ENCODE data around the gene DTNBP1.
"Not testable (repeated sequence)": the region's sequence is repeated elsewhere in the genome, so short reads cannot be mapped to it uniquely, and the experiment has no call there.

DTNBP1 gene

DNA sequence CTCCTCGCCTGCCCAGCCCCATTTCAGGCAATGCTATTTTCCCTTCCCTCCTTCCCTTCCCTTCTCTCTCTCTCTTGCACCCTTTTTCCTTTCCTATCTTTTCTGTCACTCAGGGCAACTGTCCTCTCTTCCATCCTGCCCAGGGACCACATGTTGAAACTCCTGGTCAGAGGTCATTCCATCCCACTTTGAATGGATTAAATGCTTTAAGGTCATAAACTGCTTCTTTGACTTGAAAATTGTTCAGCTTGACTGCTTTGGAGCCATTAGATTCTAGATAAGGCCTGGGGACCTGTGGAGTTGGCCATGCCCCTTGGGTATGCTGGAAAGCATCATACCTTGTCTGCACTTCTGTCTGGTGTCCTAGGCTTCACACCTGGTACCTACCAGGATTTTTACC lies 106.1 kb downstream of the DTNBP1 start:
- no peak for DNase-seq (ENCODE audit: low spot score)

DNA sequence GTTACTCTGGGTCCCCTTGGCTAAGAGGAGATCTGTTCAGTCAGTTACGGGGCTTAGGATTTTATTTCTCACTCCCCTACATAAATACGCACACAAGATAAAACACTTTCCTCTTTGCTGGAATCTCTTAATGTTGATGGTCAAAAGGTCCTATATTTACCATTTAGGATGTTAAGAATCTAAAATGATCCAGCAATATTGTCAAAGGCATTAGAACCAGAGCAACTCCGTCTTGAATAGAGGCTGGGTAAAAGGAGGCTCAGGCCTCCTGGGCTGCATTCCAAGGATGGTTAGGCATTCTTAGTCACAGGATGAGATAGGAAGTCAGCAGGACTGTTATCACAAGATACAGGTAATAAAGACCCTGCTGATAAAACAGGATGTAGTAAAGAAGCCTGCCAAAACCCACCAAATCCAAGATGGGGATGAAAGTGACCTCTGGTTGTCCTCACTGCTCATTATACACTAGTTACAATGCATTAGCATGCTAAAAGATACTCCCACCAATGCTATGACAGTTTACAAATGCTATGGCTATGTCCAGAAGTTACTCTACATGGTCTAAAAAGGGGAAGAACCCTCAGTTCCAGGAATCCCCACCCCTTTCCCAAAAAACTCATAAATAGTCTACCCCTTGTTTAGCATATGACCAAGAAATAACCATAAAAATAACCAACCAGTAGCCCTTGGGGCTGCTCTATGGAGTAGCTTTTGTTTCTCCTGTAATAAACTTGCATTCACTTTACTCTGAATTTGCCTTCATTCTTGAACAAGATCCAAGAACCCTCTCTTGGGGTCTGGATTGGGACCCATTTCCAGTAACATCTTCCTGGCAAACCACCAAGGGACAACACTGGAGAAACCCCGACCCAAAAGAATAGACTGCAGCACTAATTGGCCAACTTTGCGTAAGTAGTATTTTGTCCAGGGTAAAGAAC lies 107.5 kb downstream of the DTNBP1 start:
- DNase-seq (ENCODE audit: low spot score), result no peak

DNA sequence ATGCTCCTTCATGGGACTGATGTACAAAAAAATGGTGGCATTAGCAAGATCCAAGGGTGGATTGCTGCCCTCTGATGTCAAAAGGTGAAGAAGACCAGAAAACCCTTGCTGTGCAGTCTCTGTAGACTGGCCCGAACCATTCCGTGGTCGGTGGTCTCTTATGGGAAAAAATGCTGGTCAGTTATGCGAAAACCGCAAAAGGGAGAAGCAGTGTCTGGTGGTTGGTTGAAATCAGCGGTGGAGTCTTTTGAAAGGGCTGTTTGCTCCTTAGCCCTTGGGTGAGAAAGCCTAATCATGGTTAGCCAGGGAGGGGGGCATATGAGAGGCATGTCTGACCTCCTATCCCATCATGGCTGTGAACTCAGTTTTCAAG lies 108.1 kb downstream of the DTNBP1 start:
- no peak for DNase-seq (ENCODE audit: low spot score)

DNA sequence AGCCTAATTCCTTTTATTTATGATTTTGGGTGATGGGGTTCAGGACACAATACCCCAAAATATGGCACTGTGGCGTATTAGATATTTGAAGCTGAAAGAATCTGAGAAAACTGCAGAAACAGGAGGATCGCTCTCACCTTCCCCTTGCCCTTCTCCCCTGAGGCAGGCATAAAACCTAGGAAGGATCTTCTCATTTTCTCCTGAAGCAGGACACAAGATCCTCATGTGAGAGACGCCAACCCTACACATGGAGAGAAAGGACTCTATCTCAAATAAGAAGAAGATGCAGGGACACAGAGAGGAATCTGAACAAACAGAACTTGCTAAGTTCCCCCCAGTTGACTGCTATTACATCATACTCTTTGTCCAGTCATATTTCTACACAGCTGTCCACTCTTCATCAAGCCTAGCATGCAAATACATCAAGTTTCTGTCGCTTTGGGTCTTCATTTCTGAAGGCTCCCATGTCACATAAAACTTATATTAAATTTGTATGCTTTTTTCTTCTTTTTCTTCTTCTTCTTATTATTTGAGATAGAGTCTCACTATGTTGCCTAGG lies 109.0 kb downstream of the DTNBP1 start:
- no peak for DNase-seq (ENCODE audit: low spot score)

DNA sequence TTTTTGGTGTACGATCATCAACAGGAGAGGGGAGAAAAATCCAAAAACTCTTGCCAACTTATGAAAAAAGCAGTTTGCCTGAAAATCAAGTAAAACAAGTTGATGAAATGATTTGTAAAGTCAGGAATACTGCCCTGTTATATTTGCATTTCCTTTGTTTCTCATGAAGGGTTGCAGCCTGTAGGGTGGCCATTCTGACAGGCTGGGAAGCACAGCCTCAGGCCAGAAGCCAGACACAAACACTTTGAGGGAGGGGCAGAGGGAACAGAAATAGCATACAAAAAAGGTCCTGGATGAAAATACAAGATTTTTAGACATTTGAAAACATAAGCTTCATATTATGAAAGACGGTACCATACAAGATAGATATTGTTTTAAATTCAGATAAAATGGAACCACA lies 109.8 kb downstream of the DTNBP1 start:
- DNase-seq (ENCODE audit: low spot score), result no peak

DNA sequence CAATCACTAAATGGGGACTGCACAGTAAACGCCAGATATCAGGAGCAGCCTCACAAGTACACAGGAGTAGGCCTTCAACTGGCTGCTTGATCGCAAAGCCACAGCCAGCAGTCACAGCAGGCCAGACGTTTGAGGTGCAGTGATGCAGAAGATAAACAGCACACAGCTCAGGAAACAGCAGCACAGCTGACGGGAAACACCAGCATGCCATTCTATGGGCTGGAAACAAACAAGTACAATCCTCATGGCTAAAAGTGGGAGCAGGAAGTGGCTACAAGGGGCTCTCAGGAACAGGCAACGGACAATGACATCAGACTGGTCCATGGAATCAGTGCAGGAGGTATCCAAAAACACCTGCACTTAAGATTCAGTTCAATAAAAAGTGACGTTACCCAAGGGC lies 111.0 kb downstream of the DTNBP1 start:
- no peak for DNase-seq (ENCODE audit: low spot score)

DNA sequence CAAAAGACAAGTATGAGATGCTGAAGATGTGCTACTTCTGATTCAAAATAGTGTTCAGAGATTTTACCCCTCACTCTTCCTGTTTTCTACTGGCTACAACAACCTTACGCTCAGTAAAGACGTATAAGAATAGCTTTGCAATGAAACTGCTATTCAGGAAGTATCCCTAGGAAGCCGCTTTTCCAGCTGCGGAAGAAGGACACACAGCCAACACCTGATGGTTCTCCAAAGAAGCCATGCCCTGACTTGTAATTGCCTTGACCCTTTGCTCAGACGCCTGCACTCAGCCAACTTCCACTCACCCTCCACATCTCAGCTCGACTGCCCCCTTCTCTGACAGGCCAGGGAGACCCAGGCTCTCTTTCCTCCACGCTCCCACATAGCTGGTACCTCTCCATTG lies 111.6 kb downstream of the DTNBP1 start:
- no peak for DNase-seq (ENCODE audit: low spot score)

DNA sequence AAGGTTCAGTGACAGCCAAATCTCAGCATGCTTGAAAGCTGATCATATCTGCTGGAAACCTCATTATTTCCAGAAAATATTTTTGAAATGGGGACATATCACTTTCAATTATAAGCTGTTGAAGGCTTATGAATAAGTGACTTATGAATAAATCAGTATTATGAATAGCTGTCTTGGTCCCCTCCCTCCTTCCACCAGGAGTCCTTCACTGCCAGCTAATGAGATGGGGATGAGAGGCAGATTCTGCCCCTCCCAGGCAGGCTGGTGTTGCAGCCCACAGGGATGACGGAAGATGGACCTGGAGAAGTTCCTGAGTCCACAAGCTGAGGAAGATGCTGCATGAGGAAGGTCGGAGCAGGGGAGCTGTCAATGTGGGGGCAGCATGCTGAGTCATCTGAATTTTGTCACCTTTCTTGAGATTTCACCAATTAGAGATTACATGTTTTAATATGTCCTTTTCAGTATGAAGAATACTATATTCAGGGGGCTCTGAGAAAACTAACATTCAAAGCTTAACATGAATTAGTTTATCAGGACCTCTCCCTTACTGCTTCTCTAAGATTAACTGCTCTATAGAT lies 112.2 kb downstream of the DTNBP1 start:
- DNase-seq (ENCODE audit: low spot score), result no peak

DNA sequence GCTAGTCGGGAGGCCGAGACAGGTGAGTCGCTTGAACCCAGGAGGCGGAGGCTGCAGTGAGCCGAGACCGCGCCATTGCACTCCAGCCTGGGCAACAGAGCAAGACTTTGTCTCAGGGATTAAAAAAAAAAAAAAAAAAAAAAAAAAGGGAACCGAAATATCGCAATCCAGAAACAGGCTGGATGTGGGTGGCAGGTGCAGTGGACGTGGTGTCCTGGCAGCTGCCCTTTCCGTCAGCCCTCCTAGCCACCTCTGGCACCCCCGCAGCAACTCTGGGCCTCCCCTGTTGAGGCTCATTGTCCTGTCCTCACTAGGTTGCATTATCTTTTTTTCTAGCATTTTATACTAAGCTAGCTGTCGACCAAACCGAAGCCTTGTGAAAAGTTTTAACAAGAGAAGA lies 113.5 kb downstream of the DTNBP1 start:
- DNase-seq (ENCODE audit: low spot score), result no peak

DNA sequence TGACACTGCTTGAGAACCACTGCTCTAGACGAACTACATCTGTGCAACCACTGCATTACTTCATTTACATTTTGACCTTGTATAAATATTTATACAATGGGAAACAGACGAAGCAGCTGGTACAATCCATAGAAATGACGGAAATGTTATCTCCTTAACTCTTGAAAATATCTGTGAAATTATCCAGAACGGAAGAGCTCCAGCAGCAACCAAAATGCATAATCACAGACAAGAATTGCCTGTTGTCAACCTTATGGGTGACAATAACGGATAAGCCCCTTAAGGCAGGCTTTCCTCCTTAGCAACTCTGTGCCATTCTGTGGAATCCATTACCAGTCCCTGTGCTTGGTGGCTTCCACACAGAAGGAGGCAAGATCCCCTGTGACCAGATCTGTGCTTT lies 115.4 kb downstream of the DTNBP1 start:
- no peak for DNase-seq (ENCODE audit: low spot score)

DNA sequence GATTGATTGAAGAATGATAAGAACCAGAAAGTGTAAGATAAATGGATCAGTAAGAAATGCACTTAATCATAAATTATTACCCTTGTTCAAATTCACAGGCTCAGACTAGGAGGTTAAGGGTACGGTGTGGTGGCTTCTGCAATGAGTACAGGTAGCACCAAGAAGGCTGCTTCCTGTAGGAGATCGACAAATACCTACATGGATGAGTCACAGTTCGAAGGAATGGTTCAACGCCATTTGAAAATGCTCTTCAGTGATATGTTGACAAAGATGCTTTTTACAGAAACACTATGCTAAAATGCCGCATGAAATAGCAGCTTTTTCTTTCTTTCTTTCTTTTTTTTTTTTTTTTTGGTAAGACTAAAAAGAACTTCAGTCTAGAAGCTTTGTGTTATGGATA lies 116.2 kb downstream of the DTNBP1 start:
- no peak for DNase-seq (ENCODE audit: low spot score)

DNA sequence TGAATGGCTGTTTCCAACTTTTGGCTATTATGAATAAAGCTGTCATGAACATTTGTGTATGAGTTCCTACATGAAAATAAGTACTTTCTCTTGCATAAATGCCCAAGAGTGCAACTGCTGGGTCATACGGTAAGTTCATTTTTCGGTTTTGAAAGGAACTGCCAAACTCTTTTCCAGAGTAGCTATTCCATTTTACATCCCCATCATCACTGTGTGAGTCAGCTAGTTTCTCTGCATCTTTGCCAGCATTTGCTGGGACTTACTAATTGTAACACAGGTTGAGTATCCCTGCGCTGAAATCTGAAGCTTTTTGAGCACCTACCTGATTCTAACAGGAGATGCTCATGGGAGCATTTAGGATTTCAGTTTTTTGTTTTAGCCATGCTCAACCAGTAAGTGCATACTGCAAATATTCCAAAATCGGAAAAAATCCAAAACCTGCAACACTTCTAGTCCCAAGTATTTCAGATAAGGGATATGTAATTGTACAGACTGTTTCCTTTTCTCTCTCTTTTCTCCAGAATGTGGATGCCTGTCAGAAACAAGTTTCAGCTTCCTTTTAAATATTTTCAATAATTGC lies 118.4 kb downstream of the DTNBP1 start:
- no peak for DNase-seq (ENCODE audit: low spot score)

DNA sequence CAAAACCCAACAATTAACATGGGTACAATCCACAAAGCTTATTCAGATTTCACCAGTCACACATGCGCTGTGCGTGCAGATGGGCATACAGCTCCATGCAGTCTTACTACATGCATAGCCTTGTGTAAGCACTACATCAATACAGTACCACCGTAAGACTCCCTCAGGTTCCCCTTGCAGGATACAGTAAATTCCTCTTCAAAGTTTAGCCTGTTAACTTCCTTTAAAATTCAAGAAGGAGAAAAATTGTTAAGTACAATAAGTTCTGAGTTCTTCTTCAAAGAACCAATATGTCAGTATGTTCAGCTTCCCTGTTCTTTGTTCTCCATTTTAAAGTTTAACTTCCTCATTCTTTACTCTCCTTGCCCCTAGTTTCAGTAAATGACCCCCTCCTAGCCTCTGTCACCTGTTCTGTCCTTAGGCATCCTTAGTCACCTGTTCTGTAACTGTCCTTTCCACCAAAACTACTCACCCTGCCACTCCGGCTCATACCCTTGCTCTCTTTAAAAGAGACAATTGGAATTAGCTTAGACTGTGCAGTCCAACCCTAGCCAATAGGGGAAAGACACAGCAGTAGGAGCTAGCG lies 119.4 kb downstream of the DTNBP1 start:
- DNase-seq (ENCODE audit: low spot score), result not testable (repeated sequence)

DNA sequence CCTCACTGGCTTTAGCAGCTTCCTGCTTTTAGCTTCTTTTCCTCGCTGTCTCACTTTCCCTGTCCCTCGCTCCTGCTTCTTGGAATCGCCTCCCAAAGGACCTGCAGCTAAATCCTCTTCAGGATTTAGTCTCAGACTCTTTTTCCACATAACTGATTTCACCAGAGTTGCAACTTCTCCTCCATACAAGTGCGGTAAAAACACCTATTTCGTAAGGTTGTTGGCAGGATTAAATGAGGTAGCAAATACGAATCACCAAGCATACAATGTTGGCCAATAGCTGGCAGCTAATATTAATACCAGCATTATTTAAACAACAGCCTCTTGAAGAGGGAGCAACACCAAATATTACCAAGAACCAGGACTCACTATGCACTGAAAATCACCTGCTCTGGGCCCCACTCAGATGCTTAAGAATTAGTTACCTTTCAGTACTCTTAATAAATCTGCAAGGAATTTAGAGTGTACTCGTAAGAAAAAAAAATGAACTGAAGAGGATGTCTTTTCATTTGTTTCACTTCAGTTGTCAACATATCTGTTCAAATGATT lies 123.0 kb downstream of the DTNBP1 start:
- DNase-seq (ENCODE audit: low spot score), result no peak

DNA sequence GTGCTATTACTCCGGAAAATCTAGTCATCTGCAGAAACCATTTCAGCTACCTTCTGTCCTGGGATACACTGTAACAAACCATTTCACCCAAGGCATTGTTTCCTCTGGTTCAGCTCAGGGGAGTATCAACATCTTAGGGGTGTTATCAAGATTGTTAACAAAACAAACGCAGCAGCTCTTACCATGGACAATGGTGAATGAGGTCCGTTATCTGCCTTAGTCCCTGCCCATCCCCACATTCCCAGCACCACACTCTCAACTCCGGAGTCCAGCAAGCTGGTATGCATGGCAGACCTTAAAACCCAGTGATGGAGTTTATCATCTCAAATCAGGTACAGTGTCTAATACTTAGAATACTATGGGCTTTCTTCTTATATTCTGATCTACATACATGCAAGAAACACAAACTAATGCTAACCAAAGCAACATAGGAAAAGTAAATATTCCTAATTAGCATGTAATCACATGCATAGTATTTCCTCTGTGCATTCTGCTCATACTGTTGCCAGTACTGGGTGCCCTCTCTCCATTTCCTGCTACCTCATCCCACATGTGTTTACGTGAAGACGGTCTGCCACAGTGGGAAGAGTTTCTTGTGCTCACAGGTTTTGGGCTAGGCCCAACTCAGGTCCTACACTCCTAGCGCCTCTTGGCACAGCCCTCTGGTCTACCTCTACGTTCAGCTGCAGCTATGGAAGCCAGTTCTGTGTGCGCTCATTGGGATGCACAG lies 123.9 kb downstream of the DTNBP1 start:
- no peak for DNase-seq (ENCODE audit: low spot score)

DNA sequence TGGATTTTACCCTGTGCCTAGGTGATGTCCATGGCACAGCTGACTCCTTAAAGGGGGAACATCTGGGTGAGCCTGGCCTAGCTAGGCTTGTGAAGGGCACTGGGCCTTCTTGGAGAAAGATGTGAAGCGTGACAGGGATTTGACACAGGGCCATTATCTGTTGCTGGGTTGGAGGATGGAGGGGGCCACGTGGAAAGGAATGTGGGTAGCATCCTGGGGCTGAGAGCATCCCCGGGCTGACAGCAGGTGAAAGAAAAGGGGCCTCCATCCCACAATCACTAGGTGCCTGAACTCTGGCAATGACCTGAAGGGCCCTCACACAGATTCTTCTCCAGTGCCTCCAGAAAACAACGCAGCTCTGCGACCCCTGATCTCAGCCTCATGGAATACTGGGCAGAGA lies 124.7 kb downstream of the DTNBP1 start:
- no peak for DNase-seq (ENCODE audit: low spot score)

DNA sequence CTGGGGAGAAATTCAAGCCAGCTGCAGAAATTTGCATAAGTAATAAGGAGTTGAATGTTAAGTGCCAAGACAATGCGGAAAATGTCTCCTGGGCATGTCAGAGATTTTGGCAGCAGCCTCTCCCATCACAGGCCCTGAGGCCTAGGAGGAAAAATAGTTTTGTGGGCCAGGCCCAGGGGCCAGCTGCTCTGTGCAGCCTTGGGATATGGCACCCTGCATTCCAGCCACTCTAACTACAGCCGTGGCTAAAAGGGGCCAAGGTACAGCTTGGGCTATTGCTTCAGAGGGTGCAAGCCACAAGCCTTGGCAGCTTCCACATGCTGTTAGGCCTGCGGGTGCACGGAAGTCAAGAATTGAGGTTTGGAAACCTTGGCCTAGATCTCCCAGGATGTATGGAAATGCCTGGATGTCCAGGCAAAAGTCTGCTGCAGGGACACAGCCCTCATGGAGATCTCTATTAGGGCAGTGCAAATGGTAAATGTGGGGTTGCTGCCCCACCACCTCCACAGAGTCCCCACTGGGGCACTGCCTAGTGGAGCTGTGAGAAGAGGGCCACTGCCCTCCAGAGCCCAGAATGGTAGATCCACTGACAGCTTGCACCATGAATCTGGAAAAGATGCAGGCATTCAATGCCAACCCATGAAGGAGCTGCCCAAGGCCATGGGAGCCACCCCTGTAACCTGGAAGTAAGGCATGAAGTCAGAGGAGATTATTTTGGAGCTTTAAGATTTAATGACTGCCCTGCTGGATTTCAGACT lies 126.5 kb downstream of the DTNBP1 start:
- DNase-seq (ENCODE audit: low spot score), result no peak

DNA sequence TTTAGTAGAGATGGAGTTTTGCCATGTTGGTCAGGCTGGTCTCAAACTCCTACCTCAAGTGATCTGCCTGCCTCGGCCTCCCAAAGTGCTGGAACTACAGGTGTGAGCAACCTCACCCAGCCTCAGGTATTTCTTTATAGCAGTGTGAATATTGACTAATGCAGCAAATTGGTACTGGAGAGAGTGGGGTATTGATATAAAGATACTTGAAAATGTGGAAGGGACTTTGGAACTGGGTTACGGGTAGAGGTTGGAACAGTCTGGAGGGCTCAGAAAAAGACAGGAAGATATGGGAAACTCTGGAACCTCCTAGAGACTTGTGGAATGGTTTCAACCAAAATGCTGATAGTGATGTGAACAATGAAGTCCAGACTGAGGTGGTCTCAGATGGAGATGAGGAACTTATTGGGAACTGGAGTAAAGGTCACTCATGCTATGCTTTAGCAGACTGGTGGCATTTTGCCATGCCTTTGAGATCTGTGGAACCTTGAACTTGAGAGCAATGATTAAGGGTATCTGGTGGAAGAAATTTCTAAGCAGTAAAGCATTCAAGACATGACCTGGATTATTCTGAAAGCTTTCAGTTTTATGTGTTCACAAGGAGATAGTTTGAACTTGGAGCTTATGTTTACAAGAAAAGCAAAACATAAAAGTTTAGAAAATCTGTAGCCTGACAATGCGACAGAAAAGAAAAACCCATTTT lies 127.2 kb downstream of the DTNBP1 start:
- DNase-seq (ENCODE audit: low spot score), result no peak

DNA sequence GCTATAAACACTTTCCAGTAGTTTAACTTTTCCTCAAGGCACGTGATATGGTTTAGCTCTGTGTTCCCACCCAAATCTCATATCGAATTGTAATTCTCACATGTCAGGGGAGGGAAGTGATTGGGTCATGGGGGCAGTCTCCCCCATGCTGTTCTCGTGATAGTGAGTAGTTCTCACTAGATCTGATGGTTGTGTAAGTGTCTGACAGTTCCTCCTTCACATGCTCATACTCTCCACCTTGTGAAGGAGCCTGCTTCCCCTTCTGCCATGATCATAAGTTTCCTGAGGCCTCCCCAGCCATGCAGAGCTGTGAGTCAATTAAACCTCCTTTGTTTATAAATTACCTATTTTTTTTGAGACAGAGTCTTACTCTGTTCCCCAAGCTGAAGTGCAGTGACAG lies 127.9 kb downstream of the DTNBP1 start:
- no peak for DNase-seq (ENCODE audit: low spot score)

DNA sequence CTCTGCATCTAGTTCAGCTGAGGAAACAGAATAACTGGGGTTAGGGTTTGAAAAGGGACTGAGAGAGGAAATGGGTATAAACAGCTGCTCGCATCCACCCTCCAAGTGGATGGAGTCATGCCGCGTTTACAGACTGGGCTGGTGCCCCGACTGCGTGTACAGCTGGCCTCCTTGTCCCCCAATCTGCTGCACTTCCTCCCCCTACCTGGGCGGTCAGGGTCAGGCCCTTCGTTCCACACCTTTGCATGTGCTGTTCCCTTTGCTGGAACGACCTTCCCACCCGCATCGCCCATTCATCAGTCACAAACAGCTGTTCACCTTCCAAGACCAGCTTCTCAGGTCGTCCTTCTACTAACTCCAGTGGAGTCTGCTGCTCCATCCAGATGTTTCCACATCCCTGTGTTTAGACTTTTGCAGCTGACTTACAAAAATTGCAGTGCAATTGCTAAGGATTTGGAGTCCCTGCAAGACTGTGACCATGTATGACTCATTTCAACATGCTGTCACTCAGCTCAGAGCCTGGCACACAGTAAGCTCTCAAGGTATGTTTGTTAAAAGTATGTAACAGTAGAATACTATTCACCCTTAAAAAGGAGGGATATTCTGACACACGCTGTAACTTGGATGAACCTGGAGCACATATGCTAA lies 129.3 kb downstream of the DTNBP1 start:
- DNase-seq (ENCODE audit: low spot score), result no peak
